Stimulated activated CD8-positive, alpha-beta memory T cell treated with anti-CD3 and anti-CD28 coated beads, Interleukin-12 subunit alpha, Interleukin-12 subunit beta, amount 100 ng/mL, for 4 hours (primary cell): ENCODE data around the gene MMP10.

Experiments used
- DNase-seq: peaks from one replicate; pipeline ENCODE4 v3.0.0-alpha.2; 2020; ENCODE audit warnings: low read depth

The MMP10 gene

DNA sequence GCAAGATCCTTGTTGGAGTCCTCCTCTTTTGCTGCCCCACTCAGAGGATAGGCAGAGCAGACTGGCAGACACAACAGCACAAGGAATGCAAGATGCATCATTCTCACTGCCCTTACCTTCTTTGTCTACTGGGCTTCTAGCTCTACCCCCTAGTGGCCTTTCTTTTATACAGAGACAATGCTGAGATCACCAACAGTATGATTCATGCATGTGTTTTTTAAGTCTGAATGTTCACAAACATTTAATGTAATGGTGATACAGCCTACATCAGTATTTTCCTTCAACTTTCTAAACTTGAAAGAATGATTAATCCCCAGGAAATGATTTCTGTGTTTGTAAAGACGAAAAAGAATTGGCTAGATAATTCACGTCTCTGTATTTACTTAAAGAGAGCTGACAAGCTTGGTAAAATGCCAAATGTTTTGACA, at the start of gene MMP10:
Gene MMP10, minus strand, starts transcription at position 138 of the 428 bp plus-strand sequence. Its CDS starts 37 bp downstream, at position 101.
- no peak for DNase-seq

DNA sequence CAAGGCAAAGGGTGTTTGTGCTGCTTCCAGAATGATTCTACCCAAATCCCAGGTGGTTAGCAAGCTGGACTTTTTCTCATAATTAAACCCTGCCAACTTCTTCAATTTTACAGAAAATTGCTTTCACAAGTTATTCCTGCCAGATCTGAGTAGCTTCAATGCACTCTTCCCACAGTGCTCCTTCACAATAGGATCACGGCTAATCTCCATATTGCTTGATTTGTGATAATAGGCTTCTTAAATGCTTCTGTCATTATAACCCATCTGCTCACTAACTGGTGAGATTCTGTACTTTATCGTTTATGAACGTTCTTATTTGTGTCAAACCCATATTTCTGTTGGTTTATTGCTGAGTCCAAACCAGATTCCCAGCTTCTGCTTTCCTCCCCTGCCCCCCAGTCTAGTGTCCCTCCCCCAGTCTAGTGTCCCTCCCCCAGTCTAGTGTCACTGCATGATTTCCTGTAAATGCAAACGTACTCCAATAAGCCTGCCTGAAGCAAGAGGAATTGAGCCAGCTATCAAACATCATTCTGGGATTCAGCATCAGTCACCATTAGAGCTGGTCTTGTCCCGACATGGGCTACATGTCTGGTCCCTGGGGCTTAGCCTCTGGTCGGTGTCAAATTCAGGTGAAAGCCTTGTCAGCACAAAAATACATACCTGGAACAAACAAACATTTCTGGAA, 49.0 kb upstream of the MMP10 start:
- DNase-seq: no peak

GRCh38 chr11:102824556-102824955, 44.1 kb upstream of the MMP10 start:
- no peak for DNase-seq

DNA sequence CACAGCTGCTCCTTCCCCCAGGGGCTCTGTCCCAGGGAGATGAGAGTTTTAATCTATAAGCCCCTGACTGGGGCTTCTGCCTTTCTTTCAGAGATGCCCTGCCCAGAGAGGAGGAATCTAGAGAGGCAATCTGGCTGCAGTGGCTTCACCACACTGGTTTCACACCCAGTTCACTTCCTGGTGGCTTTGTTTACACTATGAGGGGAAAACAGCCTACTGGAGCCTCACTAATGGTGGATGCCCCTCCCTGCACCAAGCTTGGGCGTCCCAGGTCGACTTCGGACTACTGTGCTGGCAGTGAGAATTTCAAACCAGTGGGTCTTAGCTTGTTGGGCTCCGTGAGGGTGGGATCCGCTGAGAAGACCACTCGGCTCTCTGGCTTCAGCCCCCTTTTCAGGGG, 39.1 kb upstream of the MMP10 start:
- DNase-seq: no peak

DNA sequence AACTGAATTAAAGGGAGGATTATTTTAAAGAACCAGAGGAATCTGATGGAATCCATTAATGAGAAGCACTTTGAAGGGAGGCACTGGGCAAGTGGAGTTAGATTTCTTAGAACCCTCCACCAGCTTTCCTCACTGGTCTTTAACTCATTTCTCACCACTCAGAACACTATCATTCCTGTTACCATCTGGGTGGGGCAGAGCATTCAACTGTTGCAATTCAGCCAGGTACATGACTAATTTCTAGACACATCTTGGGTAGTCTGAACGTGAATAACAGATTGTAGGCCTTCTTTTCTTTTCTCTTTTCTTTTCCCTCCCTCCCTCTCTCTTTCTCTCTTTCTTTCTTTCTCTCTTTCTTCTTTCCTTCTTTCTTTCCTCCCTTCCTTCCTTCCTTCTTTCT, 33.1 kb upstream of the MMP10 start:
- DNase-seq: no peak

DNA sequence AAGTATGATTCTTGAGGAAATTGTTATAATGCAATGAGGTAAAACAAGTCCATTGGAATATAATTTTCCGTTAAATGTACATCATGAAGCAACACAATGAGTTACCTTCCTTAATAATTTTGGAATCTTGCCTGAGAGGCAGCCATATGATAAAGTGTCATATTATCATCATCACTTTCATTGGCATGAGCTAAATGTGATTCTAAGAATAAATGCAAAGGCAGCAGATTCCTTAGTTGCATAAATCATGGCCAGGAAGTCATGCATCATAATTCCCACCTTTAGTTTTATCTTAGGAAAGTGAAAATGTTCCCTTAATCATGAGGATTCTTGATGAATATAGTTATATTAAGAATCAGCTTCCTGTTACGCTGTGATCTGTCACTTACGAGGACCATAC, 31.8 kb upstream of the MMP10 start:
- DNase-seq: no peak

GRCh38 chr11:102810950-102811660, 30.7 kb upstream of the MMP10 start:
- no peak for DNase-seq

GRCh38 chr11:102809971-102810370, 29.5 kb upstream of the MMP10 start:
- no peak for DNase-seq

DNA sequence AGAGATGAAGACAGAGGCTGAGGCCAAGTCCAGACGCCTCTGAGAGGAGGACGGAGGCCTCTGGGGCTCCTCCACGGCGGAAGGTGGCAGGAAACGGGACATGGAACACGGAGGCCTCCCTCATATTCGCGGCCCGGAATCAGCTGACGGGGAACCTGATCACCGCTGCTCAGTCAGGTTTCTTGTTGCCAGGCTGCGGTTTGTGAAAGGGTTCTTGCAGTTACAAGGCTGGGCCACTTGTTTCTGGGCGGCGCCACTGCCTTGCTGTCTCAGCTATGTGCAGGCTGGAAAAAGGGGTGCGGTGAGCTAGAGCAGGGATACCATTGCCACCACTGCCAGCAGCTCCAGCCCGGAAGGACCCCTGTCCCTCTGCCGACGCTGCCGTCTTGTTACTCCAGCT, 27.5 kb upstream of the MMP10 start:
- no peak for DNase-seq

GRCh38 chr11:102806296-102806695, 25.9 kb upstream of the MMP10 start:
- no peak for DNase-seq

GRCh38 chr11:102802341-102802740, 21.9 kb upstream of the MMP10 start:
- DNase-seq: no peak

- no peak for DNase-seq
These were observed 20.3 kb upstream of the MMP10 start for GRCh38 chr11:102800767-102801166.

DNA sequence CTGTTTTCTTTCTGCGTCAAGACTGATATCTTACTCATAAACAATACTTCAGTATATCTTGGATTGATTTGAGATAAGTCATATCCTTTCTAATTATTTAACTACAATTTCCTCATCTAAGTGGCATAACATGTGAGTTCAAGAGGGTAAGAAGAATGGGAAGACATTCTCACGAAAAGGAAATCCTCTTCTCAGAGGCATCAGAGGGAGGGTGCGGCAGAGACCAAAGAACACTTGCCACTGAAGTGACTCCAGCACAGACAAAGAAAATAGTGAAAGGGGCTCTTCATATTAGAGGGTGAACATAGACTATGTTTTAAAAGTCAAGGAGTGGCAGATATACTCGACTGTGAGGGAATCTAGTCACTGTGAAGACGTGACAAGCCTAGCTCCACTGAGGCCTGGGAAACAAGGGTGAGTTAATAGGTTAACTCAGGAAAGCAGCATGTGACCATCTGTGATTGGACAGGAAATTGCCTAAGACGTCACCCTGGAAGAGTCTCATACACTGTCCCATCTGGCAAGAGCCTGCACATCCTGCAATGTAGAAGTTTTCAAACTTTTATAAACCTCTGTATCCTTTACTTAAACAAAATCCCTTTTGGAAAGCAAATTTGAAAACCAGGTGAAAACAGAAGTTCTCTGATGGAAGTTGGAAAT, 19.4 kb upstream of the MMP10 start:
- DNase-seq: no peak

DNA sequence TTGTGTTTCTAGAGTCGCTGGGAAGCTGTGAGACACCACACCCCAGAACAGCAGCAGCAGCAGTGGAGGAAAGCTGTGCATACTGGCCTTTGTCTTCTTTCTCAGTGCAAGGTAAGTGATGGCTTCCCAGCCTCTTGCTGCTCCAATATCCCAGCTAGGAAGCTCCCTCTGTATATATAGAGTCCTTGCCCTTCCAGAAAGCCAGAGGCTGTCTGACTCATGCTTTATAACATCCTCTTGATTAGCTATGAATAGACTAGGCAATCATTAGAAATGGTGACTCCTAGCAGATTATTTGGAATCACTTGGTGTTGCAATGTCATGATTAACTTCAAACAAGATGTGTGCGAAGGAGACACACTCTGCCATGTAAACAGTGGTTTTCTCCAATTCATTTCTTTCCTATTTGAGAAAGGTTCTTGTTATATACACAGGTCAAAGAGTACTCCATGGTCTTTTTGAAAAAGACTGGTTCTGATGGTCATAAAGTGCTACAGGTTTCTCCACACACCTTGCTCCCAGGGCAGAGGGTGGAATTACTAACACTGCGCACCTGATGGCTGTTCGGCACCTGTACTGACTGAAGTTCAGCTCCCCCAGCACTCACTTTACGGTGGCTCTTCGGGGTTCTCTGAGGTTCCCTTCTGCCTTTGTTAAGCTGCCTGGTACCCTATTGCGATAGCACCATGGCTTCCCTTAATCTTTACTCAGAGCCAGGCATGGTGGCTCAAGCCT, 17.8 kb upstream of the MMP10 start, which contains the start of gene MMP1:
Gene MMP1, minus strand, starts transcription at position 149 of the 735 bp plus-strand sequence. Its CDS starts 68 bp downstream, at position 81.
- DNase-seq: no peak

GRCh38 chr11:102794382-102794781, 14.0 kb upstream of the MMP10 start:
- DNase-seq: no peak

GRCh38 chr11:102793677-102794290, 13.4 kb upstream of the MMP10 start:
- no peak for DNase-seq

DNA sequence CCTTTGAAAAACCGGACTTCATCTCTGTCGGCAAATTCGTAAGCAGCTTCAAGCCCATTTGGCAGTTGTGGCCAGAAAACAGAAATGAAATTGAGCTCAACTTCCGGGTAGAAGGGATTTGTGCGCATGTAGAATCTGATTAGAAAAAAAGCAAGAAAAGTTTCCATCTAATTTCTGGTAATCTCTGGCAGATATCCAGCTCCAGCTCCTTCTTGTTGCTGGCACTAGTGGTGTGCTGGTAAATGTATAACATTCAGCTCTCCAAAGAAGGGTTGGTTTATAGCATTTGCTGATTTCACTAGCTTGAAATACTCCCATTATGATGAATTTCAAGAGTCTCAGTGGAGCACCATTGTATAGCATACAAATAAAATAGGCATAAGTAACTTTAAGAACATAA, 12.2 kb upstream of the MMP10 start:
- no peak for DNase-seq

- no peak for DNase-seq
These were observed 11.0 kb upstream of the MMP10 start for GRCh38 chr11:102791271-102792036.

DNA sequence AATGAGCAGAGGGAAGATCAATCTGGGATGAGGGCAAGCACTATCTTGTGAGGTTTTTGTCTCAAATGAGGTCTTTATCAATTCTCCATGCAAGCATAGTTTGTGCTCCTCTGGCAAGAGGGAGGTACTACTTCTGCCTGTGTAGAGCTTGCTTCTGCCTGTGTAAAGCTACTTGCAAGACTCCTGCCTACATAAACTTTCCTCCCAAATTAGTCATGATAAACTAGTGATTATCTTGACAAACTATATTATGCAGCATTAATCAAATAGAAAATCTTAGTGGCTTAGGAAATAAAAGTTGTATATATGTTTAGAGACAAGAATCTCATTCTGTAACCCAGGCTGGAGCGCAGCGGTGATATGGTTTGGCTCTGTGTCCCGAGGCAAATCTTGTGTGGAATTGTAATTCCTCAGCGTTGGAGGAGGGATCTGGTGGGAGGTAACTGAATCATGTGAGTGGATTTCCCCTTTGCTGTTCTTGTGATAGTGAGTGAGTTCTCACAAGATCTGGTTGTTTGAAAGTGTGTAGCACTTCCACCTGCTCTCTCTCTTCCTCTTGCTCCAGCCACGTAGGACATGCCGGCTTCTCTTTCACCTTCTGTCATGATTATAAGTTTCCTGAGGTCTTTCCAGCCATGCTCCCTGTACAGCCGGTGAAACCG, 8.0 kb upstream of the MMP10 start:
- DNase-seq: no peak

- no peak for DNase-seq
These were observed 4.0 kb upstream of the MMP10 start for GRCh38 chr11:102784380-102784779.

DNA sequence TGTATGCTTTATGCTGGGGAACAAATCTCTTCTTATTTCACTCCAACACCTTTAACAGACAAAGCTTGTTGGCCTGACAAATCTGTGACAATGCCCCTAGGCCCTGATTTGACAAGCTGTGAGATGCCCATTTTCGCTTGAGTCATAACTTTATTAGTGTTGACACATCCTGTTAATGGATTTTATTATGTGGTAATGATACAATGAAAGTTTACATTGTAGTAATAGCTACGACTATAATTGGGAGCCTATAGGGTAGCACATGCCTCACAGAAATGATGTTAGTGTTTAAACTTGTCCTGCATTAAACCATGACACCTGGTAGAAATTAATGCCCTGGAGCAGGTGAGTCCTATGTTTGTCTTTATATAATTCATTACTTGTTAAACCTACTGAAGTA, 3.3 kb upstream of the MMP10 start:
- no peak for DNase-seq
